B cell (primary cell): ENCODE data around the gene ZNF79. TPM values are rescaled to one million over a fixed set of nuclear protein-coding genes. Genes with fewer than 3 reads are reported as not detected.

Source experiments
- ATAC-seq: fragments of 200-7000 bp; cut with Tn5 transposase; one replicate; pipeline ENCODE4 v1.10.0; 2021; ENCODE audit warnings: low read depth, mild to moderate bottlenecking, moderate number of reproducible peaks, moderate library complexity
- CTCF ChIA-PET: fragments of 350-600 bp; sonication (Branson Sonifier 250); formaldehyde crosslinking; loops from one replicate; lab custom pipeline; 2021; ENCODE audit warnings: antibody characterized with exemption, inconsistent platforms; lab: Charles Lee
- POLR2A ChIA-PET: fragments of 350-600 bp; sonication (Branson Sonifier 250); formaldehyde crosslinking; loops from one replicate; lab custom pipeline; 2021; ENCODE audit warnings: antibody characterized with exemption; lab: Charles Lee
- DNase-seq: peaks from one replicate; pipeline ENCODE4 v3.0.0; 2013
- H2AFZ ChIP-seq: 2 replicates; pipeline ENCODE4 v1.6.1; 2012; ENCODE audit warnings: mild to moderate bottlenecking, low read depth, low read length; ENCODE audit not compliant: insufficient read depth, poor library complexity, severe bottlenecking
- H3K27ac ChIP-seq, 2 donors: 1 replicate in 1 of 2; 2 replicates in 1 of 2; pipeline ENCODE4 v1.5.1; 2012 to 2013; ENCODE audit warnings: low read length in 2 of 2, mild to moderate bottlenecking in 2 of 2, moderate library complexity in 1 of 2
- H3K27me3 ChIP-seq, 4 experiments: fragments of 200-600 bp in 1 of 4; sonication (generic) in 1 of 4; replicated peaks in 1 of 4; 1 replicate in 2 of 4; 2 replicates in 2 of 4; pipeline versions ENCODE4 v1.6.1 to v1.7.0; 2013 to 2016; ENCODE audit warnings: low read length in 3 of 4, mild to moderate bottlenecking in 2 of 4, mixed read lengths in 1 of 4, moderate library complexity in 1 of 4; ENCODE audit not compliant: insufficient read depth in 4 of 4, control insufficient read depth in 3 of 4; ENCODE audit errors: control extremely low read depth in 1 of 4
- H3K36me3 ChIP-seq, 2 experiments: replicated peaks in 1 of 2; 1 replicate in 1 of 2; 2 replicates in 1 of 2; pipeline versions ENCODE4 v1.6.1 to v1.7.1; 2013; ENCODE audit warnings: low read length in 1 of 2; ENCODE audit not compliant: insufficient read depth in 2 of 2, control insufficient read depth in 1 of 2; ENCODE audit errors: control extremely low read depth in 1 of 2, extremely low read depth in 1 of 2
- H3K4me1 ChIP-seq, 2 donors: fragments of 200-600 bp in 1 of 2; sonication (generic) in 1 of 2; 1 replicate in 1 of 2; 2 replicates in 1 of 2; pipeline versions ENCODE4 v1.5.1 to v1.6.1; 2013 to 2017; ENCODE audit warnings: low read length in 2 of 2; ENCODE audit not compliant: control insufficient read depth in 2 of 2, insufficient read depth in 2 of 2
- H3K4me2 ChIP-seq: replicated peaks from 2 replicates; pipeline ENCODE3; 2012; ENCODE audit warnings: mild to moderate bottlenecking, low read depth, low read length; ENCODE audit not compliant: poor library complexity, severe bottlenecking
- H3K4me3 ChIP-seq, 5 experiments: fragments of 200-600 bp in 1 of 5; sonication (generic) in 1 of 5; 1 replicate in 3 of 5; 2 replicates in 2 of 5; pipeline versions ENCODE4 v1.5.1 to v1.7.0; 2011 to 2016; ENCODE audit warnings: low read length in 4 of 5, mild to moderate bottlenecking in 4 of 5, low read depth in 2 of 5, control low read depth in 1 of 5, moderate library complexity in 1 of 5; ENCODE audit not compliant: insufficient read depth in 1 of 5; ENCODE audit errors: control extremely low read depth in 1 of 5, extremely low read depth in 1 of 5
- H3K79me2 ChIP-seq: fragments of 200-600 bp; sonication (generic); one replicate; pipeline ENCODE4 v1.6.0; 2016; ENCODE audit warnings: low read length; ENCODE audit not compliant: control insufficient read depth, insufficient read depth
- H3K9ac ChIP-seq: fragments of 200-600 bp; sonication (generic); 2 replicates; pipeline ENCODE4 v1.6.1; 2017; ENCODE audit warnings: mild to moderate bottlenecking, low read length, moderate library complexity
- H3K9me3 ChIP-seq, 3 donors: one replicate each; pipeline versions ENCODE4 v1.6.1 to v1.7.1; 2013; ENCODE audit warnings: low read length in 2 of 3; ENCODE audit not compliant: control insufficient read depth in 2 of 3, insufficient read depth in 1 of 3; ENCODE audit errors: control extremely low read depth in 1 of 3
- H4K20me1 ChIP-seq: 2 replicates; pipeline ENCODE4 v1.6.0; 2012; ENCODE audit warnings: mild to moderate bottlenecking, low read length; ENCODE audit not compliant: insufficient read depth, control insufficient read depth, poor library complexity, severe bottlenecking
- H3K27ac Mint-ChIP-seq: one replicate; pipeline ENCODE4 v1.8.0; 2021; ENCODE audit warnings: mixed read lengths
- H3K27me3 Mint-ChIP-seq: one replicate; pipeline ENCODE4 v1.8.0; 2021; ENCODE audit warnings: mixed read lengths
- H3K4me1 Mint-ChIP-seq: one replicate; pipeline ENCODE4 v1.8.0; 2021; ENCODE audit warnings: mixed read lengths
- H3K4me3 Mint-ChIP-seq: one replicate; pipeline ENCODE4 v1.8.0; 2021; ENCODE audit warnings: mixed read lengths
- H3K9me3 Mint-ChIP-seq: one replicate; pipeline ENCODE4 v1.8.0; 2022; ENCODE audit warnings: mixed read lengths; ENCODE audit not compliant: insufficient read depth
- CTCF ChIP-seq: fragments of 200-600 bp; IDR thresholded peaks from one replicate; pipeline ENCODE4 v1.8.0; 2022; ENCODE audit warnings: antibody characterized with exemption, mild to moderate bottlenecking
- EZH2 ChIP-seq: IDR thresholded peaks from 2 replicates; pipeline ENCODE4 v1.6.1; 2012; ENCODE audit warnings: borderline replicate concordance, low read depth, mild to moderate bottlenecking, moderate library complexity, low read length; ENCODE audit not compliant: insufficient read depth, poor library complexity, severe bottlenecking
- WGBS: methylation state at CpG from one replicate; pipeline ENCODE4 v1.1.5; 2013; ENCODE audit warnings: missing lambda C conversion rate; ENCODE audit not compliant: insufficient coverage; 5-methylcytosine and 5-hydroxymethylcytosine counted together
- intact Hi-C: fragments of 100-400 bp; cut with micrococcal nuclease; formaldehyde crosslinking; loops from one replicate; pipeline ENCODE4 v1.10.0; 2022
- polyA plus RNA-seq: library from polyadenylated mRNA; depleted of rRNA; stranded (reverse); fragments of >200 nt; gene quantifications from 2 replicates; pipeline ENCODE4 v1.2.3, GENCODE V29; 2012
- total RNA-seq, 2 donors: library from RNA; stranded (reverse); fragments of 120-200 nt in 1 of 2; gene quantifications; 1 replicate in 1 of 2; 2 replicates in 1 of 2; pipeline versions ENCODE4 v1.2.3 to v1.2.4, GENCODE V29; 2013 to 2022

Gene ZNF79
- total and polyA plus RNA-seq, 2 donors (not counting 1 experiment from before 2014, with no cell fraction given): 4.8 to 16.1 TPM

- no peaks in the 10 kb centered on the region for H3K9me3 Mint-ChIP-seq
- H3K27ac Mint-ChIP-seq: no peak overlapping the region
- Histone ChIP-seq H3K27me3 (peaks cover 0 to 18% (median 2%) of the 10 kb centered on the region in 4 experiments), H4K20me1 (no peaks in the 10 kb centered on the region), H3K9ac (no peak overlapping the region), H3K9me3 (no peaks in the 10 kb centered on the region), H3K27ac (no peak overlapping the region), H3K79me2 (no peaks in the 10 kb centered on the region), H2AFZ (no peak overlapping the region), H3K4me2 (no peak overlapping the region), H3K4me1 (peaks cover 4 to 8% of the 10 kb centered on the region in 2 donors), H3K4me3 (no peak overlapping the region), H3K36me3 (no peaks in the 10 kb centered on the region)
- POLR2A ChIA-PET: no interaction called here
- TF ChIP-seq CTCF (no peak), EZH2 (no peak)
- no peak for DNase-seq
- no peak for ATAC-seq
- no peaks in the 10 kb centered on the region for H3K27me3 Mint-ChIP-seq
- intact Hi-C loops: no loop called here
- peaks cover 12% of the 10 kb centered on the region for H3K4me1 Mint-ChIP-seq
- 76% methylated on average over 5 of the region's 5 CpGs for WGBS
- CTCF ChIA-PET: no interaction called here
- no peak overlapping the region for H3K4me3 Mint-ChIP-seq
Observed at GRCh38 chr9:127392166-127392565, 32.0 kb upstream of the ZNF79 start.

GRCh38 chr9:127392976-127393375, 31.2 kb upstream of the ZNF79 start:
- Mint-ChIP-seq H3K27me3 (no peaks in the 10 kb centered on the region), H3K4me3 (no peak overlapping the region), H3K4me1 (peaks cover 13% of the 10 kb centered on the region), H3K27ac (no peak overlapping the region), H3K9me3 (no peaks in the 10 kb centered on the region)
- ChIA-PET POLR2A (no interaction called here), CTCF (no interaction called here)
- Histone ChIP-seq H2AFZ (no peak overlapping the region), H3K27ac (no peak overlapping the region), H3K4me3 (no peak overlapping the region), H3K36me3 (no peaks in the 10 kb centered on the region), H3K9ac (no peak overlapping the region), H4K20me1 (no peaks in the 10 kb centered on the region), H3K4me1 (peaks cover 4 to 12% of the 10 kb centered on the region in 2 donors), H3K9me3 (no peaks in the 10 kb centered on the region), H3K79me2 (no peaks in the 10 kb centered on the region), H3K4me2 (no peak overlapping the region), H3K27me3 (peaks cover 0 to 18% (median 2%) of the 10 kb centered on the region in 4 experiments)
- intact Hi-C loops: no loop called here
- no peak for TF ChIP-seq CTCF
- no peak for TF ChIP-seq EZH2
- DNase-seq (no peak), ATAC-seq (no peak)
- WGBS: 97% methylated on average over 3 of the region's 5 CpGs
